ENCODE results near the gene PHACTR1. TPM values are rescaled to one million over a fixed set of nuclear protein-coding genes. Genes with fewer than 3 reads are reported as not detected.

Gene PHACTR1
- total RNA-seq, 1 donor from 2014 or later = 0.49 TPM

- TF ChIP-seq CTCF (IDR thresholded peaks at IDR 0.05) (no peak), POLR2A (IDR thresholded peaks at IDR 0.05) (no peak), POLR2AphosphoS5 (IDR thresholded peaks at IDR 0.05; ENCODE audit: insufficient read depth in 1 of 2, low read depth in 1 of 2) (no peak)
- no peak for DNase-seq (ENCODE audit: extremely low spot score in 2 of 2)
- Histone ChIP-seq H3K27me3 (no peaks in the 10 kb centered on the region), H3K9me3 (no peaks in the 10 kb centered on the region), H3K27ac (no peak overlapping the region), H3K4me3 (no peak overlapping the region), H3K4me1 (no peaks in the 10 kb centered on the region), H3K36me3 (no peaks in the 10 kb centered on the region)
- intact Hi-C loops (cut with DNase I) = loop anchor here (5.0 kb wide), 1 partner anchor 1807 kb away; no protein-coding TSS in a partner anchor
Measured at GRCh38 chr6:13049666-13050254, 333.2 kb downstream of the PHACTR1 start.

- DNase-seq (ENCODE audit: extremely low spot score in 2 of 2) = no peak
- TF ChIP-seq POLR2AphosphoS5 (IDR thresholded peaks at IDR 0.05; ENCODE audit: insufficient read depth in 1 of 2, low read depth in 1 of 2) (no peak), CTCF (IDR thresholded peaks at IDR 0.05) (no peak), POLR2A (IDR thresholded peaks at IDR 0.05) (no peak)
- no peaks in the 10 kb centered on the region for H3K27me3 ChIP-seq
- H3K36me3 ChIP-seq = no peaks in the 10 kb centered on the region
- intact Hi-C loops (cut with DNase I) = loop anchor here (5.0 kb wide), 1 partner anchor 1811 kb away; no protein-coding TSS in a partner anchor
- H3K4me3 ChIP-seq = no peak overlapping the region
- no peaks in the 10 kb centered on the region for H3K9me3 ChIP-seq
- no peaks in the 10 kb centered on the region for H3K4me1 ChIP-seq
- no peak overlapping the region for H3K27ac ChIP-seq
Measured at GRCh38 chr6:13053006-13053461, 336.5 kb downstream of the PHACTR1 start.

GRCh38 chr6:13058051-13058450, 341.5 kb downstream of the PHACTR1 start:
- TF ChIP-seq CTCF (IDR thresholded peaks at IDR 0.05) (no peak), POLR2AphosphoS5 (IDR thresholded peaks at IDR 0.05; ENCODE audit: insufficient read depth in 1 of 2, low read depth in 1 of 2) (no peak), POLR2A (IDR thresholded peaks at IDR 0.05) (no peak)
- no peak overlapping the region for H3K27ac ChIP-seq
- H3K36me3 ChIP-seq = no peaks in the 10 kb centered on the region
- H3K4me3 ChIP-seq = no peak overlapping the region
- no peaks in the 10 kb centered on the region for H3K27me3 ChIP-seq
- no peaks in the 10 kb centered on the region for H3K9me3 ChIP-seq
- H3K4me1 ChIP-seq = no peaks in the 10 kb centered on the region
- intact Hi-C loops (cut with DNase I) = no loop called here
- no peak for DNase-seq (ENCODE audit: extremely low spot score in 2 of 2)

GRCh38 chr6:13059026-13059425, 342.5 kb downstream of the PHACTR1 start:
- no peak for DNase-seq (ENCODE audit: extremely low spot score in 2 of 2)
- Histone ChIP-seq H3K27me3 (no peaks in the 10 kb centered on the region), H3K4me3 (no peak overlapping the region), H3K27ac (no peak overlapping the region), H3K4me1 (no peaks in the 10 kb centered on the region), H3K9me3 (no peaks in the 10 kb centered on the region), H3K36me3 (no peaks in the 10 kb centered on the region)
- no peak for TF ChIP-seq POLR2AphosphoS5 (IDR thresholded peaks at IDR 0.05; ENCODE audit: insufficient read depth in 1 of 2, low read depth in 1 of 2)
- intact Hi-C loops (cut with DNase I) = no loop called here

GRCh38 chr6:13063300-13063918, 346.8 kb downstream of the PHACTR1 start:
- Histone ChIP-seq H3K27ac (no peak overlapping the region), H3K4me3 (no peak overlapping the region), H3K9me3 (no peaks in the 10 kb centered on the region), H3K4me1 (no peaks in the 10 kb centered on the region), H3K36me3 (no peaks in the 10 kb centered on the region), H3K27me3 (no peaks in the 10 kb centered on the region)
- TF ChIP-seq POLR2A (IDR thresholded peaks at IDR 0.05) = no peak
- intact Hi-C loops (cut with DNase I) = no loop called here
- no peak for DNase-seq (ENCODE audit: extremely low spot score in 2 of 2)

GRCh38 chr6:13065581-13065980, 349.0 kb downstream of the PHACTR1 start:
- no peak overlapping the region for H3K4me3 ChIP-seq
- H3K36me3 ChIP-seq = no peaks in the 10 kb centered on the region
- TF ChIP-seq CTCF (IDR thresholded peaks at IDR 0.05) = no peak
- TF ChIP-seq POLR2A (IDR thresholded peaks at IDR 0.05) = no peak
- DNase-seq (ENCODE audit: extremely low spot score in 2 of 2) = no peak
- no peak overlapping the region for H3K27ac ChIP-seq
- no peaks in the 10 kb centered on the region for H3K9me3 ChIP-seq
- H3K27me3 ChIP-seq = no peaks in the 10 kb centered on the region
- intact Hi-C loops (cut with DNase I) = no loop called here
- H3K4me1 ChIP-seq = no peaks in the 10 kb centered on the region
